ENCODE results near the gene PNPLA7. TPM values are rescaled to one million over a fixed set of nuclear protein-coding genes. Genes with fewer than 3 reads are reported as not detected.

PNPLA7 gene
- total and polyA plus RNA-seq, 12 donors, result 0.83 to 22.6 (median 9.4) TPM

DNA sequence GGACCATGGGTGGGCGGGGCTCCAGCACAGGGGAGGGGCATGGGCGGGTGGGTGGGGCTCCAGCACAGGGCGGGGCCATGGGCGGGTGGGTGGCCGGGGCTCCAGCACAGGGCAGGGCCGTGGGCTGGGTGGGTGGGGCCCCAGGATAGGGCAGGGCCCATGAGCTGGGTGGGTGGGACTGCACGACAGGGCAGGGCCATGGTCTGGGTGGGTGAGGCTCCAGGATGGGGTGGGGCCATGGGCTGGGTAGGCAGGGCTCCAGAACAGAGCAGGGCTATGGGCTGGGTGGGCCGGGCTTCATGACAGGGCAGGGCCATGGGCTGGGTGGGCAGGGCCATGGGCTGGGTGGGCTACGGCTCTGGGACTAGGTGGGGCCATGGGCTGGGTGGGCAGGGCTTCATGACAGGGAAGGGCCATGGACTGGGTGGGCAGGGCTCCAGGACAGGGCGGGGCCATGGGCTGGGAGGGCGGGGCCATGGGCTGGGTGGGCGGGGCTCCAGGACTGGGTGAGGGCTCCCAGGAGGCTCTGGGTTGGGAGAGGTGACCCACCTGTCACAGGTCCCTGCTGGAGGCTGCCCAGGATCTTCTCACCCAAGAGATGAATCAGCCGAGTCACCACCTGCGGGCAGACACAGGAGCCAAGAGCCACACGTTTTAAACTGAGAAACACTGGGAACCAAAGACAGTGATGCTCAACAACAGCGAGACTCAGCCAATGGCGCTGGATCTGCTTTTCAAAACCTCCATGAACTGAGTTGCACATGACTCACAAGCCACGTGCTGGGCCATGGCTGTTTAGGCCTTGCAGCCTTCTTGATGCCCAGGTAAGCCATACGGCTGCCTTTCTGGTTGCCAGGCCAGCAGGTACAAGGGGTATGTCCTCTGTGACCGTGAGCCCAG lies 57.5 kb downstream of the PNPLA7 start:
- DNase-seq, result no peak
- WGBS, 2 donors, result 83 to 84% methylated on average over 16 to 20 of the region's 20 CpGs
- Histone ChIP-seq H3K4me1 (peaks cover 0 to 10% (median 0%) of the 10 kb centered on the region in 9 donors), H3K27ac (no peak overlapping the region), H3K4me3 (no peak overlapping the region), H3K27me3 (no peaks in the 10 kb centered on the region), H3K9me3 (no peaks in the 10 kb centered on the region), H3K36me3 (peaks cover 0 to 23% (median 0%) of the 10 kb centered on the region in 9 donors)
- intact Hi-C loops (cut with DNase I), result no loop called here
- TF ChIP-seq, protein P1, sequence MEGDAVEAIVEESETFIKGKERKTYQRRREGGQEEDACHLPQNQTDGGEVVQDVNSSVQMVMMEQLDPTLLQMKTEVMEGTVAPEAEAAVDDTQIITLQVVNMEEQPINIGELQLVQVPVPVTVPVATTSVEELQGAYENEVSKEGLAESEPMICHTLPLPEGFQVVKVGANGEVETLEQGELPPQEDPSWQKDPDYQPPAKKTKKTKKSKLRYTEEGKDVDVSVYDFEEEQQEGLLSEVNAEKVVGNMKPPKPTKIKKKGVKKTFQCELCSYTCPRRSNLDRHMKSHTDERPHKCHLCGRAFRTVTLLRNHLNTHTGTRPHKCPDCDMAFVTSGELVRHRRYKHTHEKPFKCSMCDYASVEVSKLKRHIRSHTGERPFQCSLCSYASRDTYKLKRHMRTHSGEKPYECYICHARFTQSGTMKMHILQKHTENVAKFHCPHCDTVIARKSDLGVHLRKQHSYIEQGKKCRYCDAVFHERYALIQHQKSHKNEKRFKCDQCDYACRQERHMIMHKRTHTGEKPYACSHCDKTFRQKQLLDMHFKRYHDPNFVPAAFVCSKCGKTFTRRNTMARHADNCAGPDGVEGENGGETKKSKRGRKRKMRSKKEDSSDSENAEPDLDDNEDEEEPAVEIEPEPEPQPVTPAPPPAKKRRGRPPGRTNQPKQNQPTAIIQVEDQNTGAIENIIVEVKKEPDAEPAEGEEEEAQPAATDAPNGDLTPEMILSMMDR (IDR thresholded peaks at IDR 0.05), result no peak
- ATAC-seq, result peak in 2 of 8 donors; percentile 28 to 46

DNA sequence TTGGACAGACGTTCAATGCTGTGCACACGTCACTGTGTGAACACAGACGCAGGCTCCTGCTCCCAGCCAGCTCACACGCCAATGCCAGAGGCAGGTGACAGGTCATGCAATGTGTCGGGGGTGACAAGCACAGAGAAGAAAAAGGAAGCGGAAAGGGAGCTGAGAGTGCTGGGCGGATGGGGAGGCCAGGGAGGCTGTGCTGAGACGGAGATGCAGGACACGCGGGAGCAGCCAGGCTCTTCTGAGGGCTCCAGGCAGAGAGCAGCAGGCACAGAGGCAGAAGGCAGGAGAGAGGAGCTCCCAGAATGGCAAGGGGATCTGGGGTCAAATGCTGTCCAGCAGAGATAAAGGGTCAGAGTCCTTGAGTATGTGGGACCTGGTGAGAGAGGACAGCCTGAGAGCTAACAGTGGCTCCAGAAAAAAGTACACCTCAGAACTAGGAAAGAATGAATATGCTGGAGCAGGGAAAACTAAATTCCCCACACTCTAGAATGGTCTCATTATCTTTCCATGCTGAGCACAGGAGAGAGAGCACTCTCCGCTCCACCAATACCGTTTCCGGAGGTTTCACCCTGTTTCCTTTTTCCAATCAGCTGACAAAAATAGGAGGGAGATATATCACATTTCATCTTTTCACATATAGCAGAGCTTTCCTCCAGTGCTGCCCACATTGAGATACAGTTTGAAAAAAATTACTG lies 58.3 kb downstream of the PNPLA7 start:
- no peak for ATAC-seq
- intact Hi-C loops (cut with DNase I), result no loop called here
- no peak overlapping the region for H3K4me3 ChIP-seq
- H3K9me3 ChIP-seq, result no peaks in the 10 kb centered on the region
- no peak for DNase-seq
- no peaks in the 10 kb centered on the region for H3K27me3 ChIP-seq
- TF ChIP-seq, protein P1 (IDR thresholded peaks at IDR 0.05), result no peak
- no peak overlapping the region for H3K27ac ChIP-seq
- H3K36me3 ChIP-seq, result peaks cover 0 to 23% (median 0%) of the 10 kb centered on the region in 9 donors
- WGBS, 2 donors, result 91 to 95% methylated on average over 13 of the region's 13 CpGs
- peaks cover 0 to 10% (median 0%) of the 10 kb centered on the region in 9 donors for H3K4me1 ChIP-seq

DNA sequence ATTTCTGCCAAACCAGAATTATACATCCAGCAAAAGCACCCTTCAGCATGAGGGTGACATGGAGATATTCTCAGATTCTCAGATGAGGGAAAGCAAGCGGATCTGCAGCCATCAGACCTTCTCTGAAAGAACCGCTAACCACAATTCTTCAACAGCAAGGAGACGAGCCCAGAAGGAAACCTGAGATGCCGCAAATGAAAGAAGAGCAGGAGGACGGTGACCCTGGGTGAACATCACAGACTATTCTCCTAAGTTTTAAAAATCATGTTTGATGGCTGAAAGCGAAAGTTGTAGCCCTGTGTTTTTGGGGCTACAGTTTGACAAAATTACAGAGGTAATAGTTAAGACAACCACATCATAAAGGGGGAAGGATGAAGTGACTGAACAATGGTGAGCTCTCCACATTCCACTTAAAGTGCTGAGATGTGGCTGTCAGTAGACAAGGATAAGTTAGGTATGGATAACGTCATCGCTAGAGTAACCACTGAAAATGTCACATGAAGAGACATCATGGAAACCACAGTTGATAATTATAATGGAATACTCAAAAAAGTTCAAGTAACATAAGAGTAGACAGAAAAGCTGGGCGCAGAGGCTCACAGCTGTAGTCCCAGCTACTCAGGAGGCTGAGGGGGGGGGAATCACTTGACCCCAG lies 59.5 kb downstream of the PNPLA7 start:
- DNase-seq (no peak), ATAC-seq (no peak)
- Histone ChIP-seq H3K27ac (no peak overlapping the region), H3K4me1 (peaks cover 0 to 10% (median 0%) of the 10 kb centered on the region in 9 donors), H3K4me3 (no peak overlapping the region), H3K36me3 (peaks cover 0 to 19% (median 0%) of the 10 kb centered on the region in 9 donors), H3K9me3 (no peaks in the 10 kb centered on the region), H3K27me3 (no peaks in the 10 kb centered on the region)
- intact Hi-C loops (cut with DNase I), result no loop called here
- 88 to 89% methylated on average over 9 of the region's 9 CpGs for WGBS, 2 donors
- TF ChIP-seq, protein P1 (IDR thresholded peaks at IDR 0.05), result no peak

DNA sequence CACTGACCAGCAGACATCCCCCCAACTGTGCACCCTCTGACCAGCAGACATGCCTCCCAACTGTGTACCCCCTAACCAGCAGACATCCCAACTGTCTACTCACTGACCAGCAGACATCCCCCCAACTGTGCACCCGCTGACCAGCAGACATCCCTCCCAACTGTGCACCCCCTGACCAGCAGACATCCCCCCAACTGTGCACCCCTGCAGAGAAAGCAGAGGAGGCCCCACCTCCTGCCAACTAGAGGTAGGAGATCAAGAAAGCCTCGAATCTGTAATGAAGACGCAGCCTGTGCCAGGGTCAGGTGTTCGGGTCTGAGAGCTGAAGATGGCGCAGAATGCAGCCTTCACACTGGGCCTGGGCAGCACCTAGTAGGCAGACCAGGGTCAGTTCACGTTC lies 61.3 kb downstream of the PNPLA7 start:
- H3K36me3 ChIP-seq, result peaks cover 0 to 19% (median 0%) of the 10 kb centered on the region in 9 donors
- no peaks in the 10 kb centered on the region for H3K27me3 ChIP-seq
- intact Hi-C loops (cut with DNase I), result no loop called here
- H3K4me3 ChIP-seq, result no peak overlapping the region
- TF ChIP-seq, protein P1 (IDR thresholded peaks at IDR 0.05), result no peak
- no peaks in the 10 kb centered on the region for H3K9me3 ChIP-seq
- WGBS, 2 donors, result 93 to 95% methylated on average over 6 of the region's 6 CpGs
- no peak overlapping the region for H3K27ac ChIP-seq
- no peak for DNase-seq
- peaks cover 0 to 5% (median 0%) of the 10 kb centered on the region in 9 donors for H3K4me1 ChIP-seq
- no peak for ATAC-seq

All from heart right ventricle (tissue), 16 donors.